HepG2 (cell line): ENCODE measurements around the gene NACC2. TPM values are rescaled to one million over a fixed set of nuclear protein-coding genes. Genes with fewer than 3 reads are reported as not detected.

ENCODE experiments used
- BRD4 ChIP-seq: sonication (generic); formaldehyde crosslinking; IDR thresholded peaks from 2 replicates; pipeline ENCODE4 v1.4.0; 2020; ENCODE audit warnings: missing genetic modification reagents
- SSRP1 ChIP-seq: IDR thresholded peaks from 2 replicates; pipeline ENCODE4 v1.6.1; 2016; ENCODE audit warnings: control low read depth
- ZNF256 ChIP-seq: sonication (generic); formaldehyde crosslinking; conservative IDR thresholded peaks from 2 replicates; pipeline ENCODE4 v1.4.0; 2020; ENCODE audit warnings: missing genetic modification reagents
- ZNF263 ChIP-seq: sonication (generic); formaldehyde crosslinking; IDR thresholded peaks from 2 replicates; pipeline ENCODE4 v1.4.0; 2020; ENCODE audit warnings: missing genetic modification reagents
- ZNF569 ChIP-seq: sonication (generic); formaldehyde crosslinking; IDR thresholded peaks from 2 replicates; pipeline ENCODE4 v1.5.0; 2020; ENCODE audit warnings: mild to moderate bottlenecking, missing genetic modification reagents, moderate library complexity, borderline replicate concordance
- ZNF768 ChIP-seq: sonication (generic); formaldehyde crosslinking; IDR thresholded peaks from 2 replicates; pipeline ENCODE4 v1.4.0; 2020; ENCODE audit warnings: missing genetic modification reagents
- polyA plus RNA-seq, 8 experiments: library from polyadenylated mRNA; depleted of rRNA in 3 of 8; stranded (reverse) in 7 of 8; unstranded in 1 of 8; fragments of >200 nt; fragmentation: Illumina TruSeq in 4 of 8; extraction: Trizol in 4 of 8; gene quantifications; 2 replicates each; pipeline versions ENCODE4 v1.2.1 to v1.2.3, GENCODE V29; 2011 to 2016; ENCODE audit warnings: low read depth in 4 of 8, missing spikeins in 1 of 8, mixed read lengths in 1 of 8; ENCODE audit not compliant: insufficient read depth in 1 of 8
- total RNA-seq, 5 experiments: library from RNA; depleted of rRNA; stranded (reverse); fragments of >200 nt; fragmentation: Illumina TruSeq; extraction: Trizol; gene quantifications; 2 replicates each; pipeline ENCODE4 v1.2.3, GENCODE V29; 2016; ENCODE audit warnings: low read depth in 1 of 5
- TF ChIP-seq, protein P1 (sequence below): IDR thresholded peaks from 2 replicates; pipeline ENCODE4 v1.6.1; 2016; ENCODE audit warnings: missing compliant biosample characterization, missing genetic modification reagents, borderline replicate concordance
- TF ChIP-seq, protein P2 (sequence below): sonication (generic); formaldehyde crosslinking; IDR thresholded peaks from 2 replicates; pipeline ENCODE4 v1.5.1; 2020; ENCODE audit warnings: mild to moderate bottlenecking, moderate library complexity, missing genetic modification reagents
- TF ChIP-seq, protein P3 (sequence below): sonication (generic); formaldehyde crosslinking; IDR thresholded peaks from 2 replicates; pipeline ENCODE4 v1.4.0; 2020; ENCODE audit warnings: missing genetic modification reagents
- TF ChIP-seq, protein P4 (sequence below): sonication (generic); formaldehyde crosslinking; IDR thresholded peaks from 2 replicates; pipeline ENCODE4 v1.8.0; 2022; ENCODE audit warnings: missing genetic modification reagents, mild to moderate bottlenecking, inconsistent platforms, borderline replicate concordance
- TF ChIP-seq, protein P5 (sequence below): sonication (generic); formaldehyde crosslinking; IDR thresholded peaks from 2 replicates; pipeline ENCODE4 v1.8.1; 2023; ENCODE audit warnings: mild to moderate bottlenecking, missing genetic modification reagents

The NACC2 gene
- total and polyA plus RNA-seq, 2 of the 13 experiments (the other 11 are each of a cell fraction or from before 2014, with no cell fraction given) = 5.9 to 12.3 TPM

DNA sequence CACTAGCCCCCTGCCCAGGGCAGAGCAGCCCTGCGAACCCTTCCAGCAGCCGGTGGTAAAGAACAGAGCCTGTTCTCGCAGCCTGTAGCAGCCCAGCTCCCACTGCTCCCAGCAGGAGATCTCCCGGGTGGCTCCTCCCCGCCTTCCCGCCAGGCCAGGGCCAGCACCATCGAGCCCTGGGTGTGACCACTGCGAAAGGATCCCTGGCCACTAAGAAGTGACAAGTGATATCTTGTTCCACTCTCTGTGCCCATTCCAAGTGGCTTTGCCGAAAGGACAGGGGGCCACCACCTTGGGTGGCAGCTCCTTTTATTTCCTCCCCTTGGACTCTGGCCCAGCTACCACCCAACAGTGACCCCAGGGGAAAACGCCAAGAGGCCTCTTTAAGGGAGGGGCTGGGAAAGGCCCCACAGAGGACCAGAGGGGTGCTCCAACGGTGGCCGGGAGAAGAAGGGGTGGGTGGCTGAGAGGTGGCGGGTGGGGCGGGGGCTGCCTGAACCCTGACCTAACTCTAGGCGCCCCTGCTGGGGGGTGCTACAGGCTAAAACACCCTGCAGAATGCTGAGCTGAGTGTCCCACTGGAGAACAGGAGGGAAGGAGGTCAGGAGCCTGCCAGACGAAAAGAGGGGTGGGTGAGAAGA, 1.6 kb downstream of the NACC2 start (continued):
- TF ChIP-seq, protein P1, sequence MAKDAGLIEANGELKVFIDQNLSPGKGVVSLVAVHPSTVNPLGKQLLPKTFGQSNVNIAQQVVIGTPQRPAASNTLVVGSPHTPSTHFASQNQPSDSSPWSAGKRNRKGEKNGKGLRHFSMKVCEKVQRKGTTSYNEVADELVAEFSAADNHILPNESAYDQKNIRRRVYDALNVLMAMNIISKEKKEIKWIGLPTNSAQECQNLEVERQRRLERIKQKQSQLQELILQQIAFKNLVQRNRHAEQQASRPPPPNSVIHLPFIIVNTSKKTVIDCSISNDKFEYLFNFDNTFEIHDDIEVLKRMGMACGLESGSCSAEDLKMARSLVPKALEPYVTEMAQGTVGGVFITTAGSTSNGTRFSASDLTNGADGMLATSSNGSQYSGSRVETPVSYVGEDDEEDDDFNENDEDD (CRISPR knock-in tag) = peak; percentile 16; the same call in 1 of the 2 replicates
- TF ChIP-seq ZNF263 (CRISPR knock-in tag) (peak; percentile 89), SSRP1 (0 out of 2 replicates have a peak, but pooled peaks have one; percentile 50), ZNF768 (CRISPR knock-in tag) (peak; percentile 90), ZNF256 (CRISPR knock-in tag) (no peak), ZNF569 (CRISPR knock-in tag) (no peak), BRD4 (CRISPR knock-in tag) (0 out of 2 replicates have a peak, but pooled peaks have one; percentile 9)
- TF ChIP-seq, protein P2, sequence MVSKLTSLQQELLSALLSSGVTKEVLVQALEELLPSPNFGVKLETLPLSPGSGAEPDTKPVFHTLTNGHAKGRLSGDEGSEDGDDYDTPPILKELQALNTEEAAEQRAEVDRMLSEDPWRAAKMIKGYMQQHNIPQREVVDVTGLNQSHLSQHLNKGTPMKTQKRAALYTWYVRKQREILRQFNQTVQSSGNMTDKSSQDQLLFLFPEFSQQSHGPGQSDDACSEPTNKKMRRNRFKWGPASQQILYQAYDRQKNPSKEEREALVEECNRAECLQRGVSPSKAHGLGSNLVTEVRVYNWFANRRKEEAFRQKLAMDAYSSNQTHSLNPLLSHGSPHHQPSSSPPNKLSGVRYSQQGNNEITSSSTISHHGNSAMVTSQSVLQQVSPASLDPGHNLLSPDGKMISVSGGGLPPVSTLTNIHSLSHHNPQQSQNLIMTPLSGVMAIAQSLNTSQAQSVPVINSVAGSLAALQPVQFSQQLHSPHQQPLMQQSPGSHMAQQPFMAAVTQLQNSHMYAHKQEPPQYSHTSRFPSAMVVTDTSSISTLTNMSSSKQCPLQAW (CRISPR knock-in tag) = 0 out of 2 replicates have a peak, but pooled peaks have one; percentile 8
- TF ChIP-seq, protein P3, sequence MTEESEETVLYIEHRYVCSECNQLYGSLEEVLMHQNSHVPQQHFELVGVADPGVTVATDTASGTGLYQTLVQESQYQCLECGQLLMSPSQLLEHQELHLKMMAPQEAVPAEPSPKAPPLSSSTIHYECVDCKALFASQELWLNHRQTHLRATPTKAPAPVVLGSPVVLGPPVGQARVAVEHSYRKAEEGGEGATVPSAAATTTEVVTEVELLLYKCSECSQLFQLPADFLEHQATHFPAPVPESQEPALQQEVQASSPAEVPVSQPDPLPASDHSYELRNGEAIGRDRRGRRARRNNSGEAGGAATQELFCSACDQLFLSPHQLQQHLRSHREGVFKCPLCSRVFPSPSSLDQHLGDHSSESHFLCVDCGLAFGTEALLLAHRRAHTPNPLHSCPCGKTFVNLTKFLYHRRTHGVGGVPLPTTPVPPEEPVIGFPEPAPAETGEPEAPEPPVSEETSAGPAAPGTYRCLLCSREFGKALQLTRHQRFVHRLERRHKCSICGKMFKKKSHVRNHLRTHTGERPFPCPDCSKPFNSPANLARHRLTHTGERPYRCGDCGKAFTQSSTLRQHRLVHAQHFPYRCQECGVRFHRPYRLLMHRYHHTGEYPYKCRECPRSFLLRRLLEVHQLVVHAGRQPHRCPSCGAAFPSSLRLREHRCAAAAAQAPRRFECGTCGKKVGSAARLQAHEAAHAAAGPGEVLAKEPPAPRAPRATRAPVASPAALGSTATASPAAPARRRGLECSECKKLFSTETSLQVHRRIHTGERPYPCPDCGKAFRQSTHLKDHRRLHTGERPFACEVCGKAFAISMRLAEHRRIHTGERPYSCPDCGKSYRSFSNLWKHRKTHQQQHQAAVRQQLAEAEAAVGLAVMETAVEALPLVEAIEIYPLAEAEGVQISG = no peak
- TF ChIP-seq, protein P4, sequence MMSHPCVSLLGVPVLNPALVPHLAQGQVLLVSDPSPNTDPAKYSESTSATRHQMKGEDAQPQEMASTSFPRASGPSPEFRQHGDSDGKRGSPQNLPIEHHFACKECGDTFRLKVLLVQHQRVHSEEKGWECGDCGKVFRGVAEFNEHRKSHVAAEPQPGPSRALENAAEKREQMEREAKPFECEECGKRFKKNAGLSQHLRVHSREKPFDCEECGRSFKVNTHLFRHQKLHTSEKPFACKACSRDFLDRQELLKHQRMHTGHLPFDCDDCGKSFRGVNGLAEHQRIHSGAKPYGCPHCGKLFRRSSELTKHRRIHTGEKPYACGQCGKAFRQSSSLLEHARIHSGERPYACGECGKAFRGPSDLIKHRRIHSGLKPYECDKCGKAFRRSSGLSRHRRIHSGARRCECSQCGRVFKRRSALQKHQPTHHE (CRISPR knock-in tag) = no peak
- TF ChIP-seq, protein P5, sequence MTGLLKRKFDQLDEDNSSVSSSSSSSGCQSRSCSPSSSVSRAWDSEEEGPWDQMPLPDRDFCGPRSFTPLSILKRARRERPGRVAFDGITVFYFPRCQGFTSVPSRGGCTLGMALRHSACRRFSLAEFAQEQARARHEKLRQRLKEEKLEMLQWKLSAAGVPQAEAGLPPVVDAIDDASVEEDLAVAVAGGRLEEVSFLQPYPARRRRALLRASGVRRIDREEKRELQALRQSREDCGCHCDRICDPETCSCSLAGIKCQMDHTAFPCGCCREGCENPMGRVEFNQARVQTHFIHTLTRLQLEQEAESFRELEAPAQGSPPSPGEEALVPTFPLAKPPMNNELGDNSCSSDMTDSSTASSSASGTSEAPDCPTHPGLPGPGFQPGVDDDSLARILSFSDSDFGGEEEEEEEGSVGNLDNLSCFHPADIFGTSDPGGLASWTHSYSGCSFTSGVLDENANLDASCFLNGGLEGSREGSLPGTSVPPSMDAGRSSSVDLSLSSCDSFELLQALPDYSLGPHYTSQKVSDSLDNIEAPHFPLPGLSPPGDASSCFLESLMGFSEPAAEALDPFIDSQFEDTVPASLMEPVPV (CRISPR knock-in tag) = no peak
